ENCODE measurements around the gene BAX.
A peak's percentile ranks its signal among the peaks of the same experiment; 100 is the strongest.
"Not testable (repeated sequence)": the region's sequence is repeated elsewhere in the genome, so short reads cannot be mapped to it uniquely, and the experiment has no call there.

Gene BAX

DNA sequence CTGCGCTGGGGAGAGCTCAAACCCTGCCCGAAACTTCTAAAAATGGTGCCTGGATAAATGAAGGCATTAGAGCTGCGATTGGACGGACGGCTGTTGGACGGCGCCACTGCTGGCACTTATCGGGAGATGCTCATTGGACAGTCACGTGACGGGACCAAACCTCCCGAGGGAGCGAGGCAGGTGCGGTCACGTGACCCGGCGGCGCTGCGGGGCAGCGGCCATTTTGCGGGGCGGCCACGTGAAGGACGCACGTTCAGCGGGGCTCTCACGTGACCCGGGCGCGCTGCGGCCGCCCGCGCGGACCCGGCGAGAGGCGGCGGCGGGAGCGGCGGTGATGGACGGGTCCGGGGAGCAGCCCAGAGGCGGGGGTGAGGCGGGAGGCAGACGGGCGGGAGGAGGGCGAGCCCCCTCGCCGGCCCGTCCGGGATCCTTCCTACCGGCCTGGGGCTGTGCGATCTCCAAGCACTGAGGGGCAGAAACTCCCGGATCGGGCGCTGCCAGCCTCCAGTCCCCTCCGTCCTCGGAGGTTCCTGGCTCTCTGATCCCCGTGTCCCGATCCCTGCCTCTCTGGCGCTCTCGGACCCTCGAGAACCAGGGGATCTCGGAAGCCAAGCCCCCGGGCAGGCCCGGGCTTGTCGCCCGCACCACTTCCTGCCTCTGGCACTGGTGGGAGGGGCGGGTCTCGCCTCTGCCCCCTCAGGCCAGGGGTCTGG is at the start of gene BAX:
Gene BAX, plus strand, starts transcription at position 281 of the 713 bp plus-strand sequence. Its CDS starts 54 bp downstream, at position 335.
- DNase-seq (ENCODE audit: low spot score): peak; percentile 88

DNA sequence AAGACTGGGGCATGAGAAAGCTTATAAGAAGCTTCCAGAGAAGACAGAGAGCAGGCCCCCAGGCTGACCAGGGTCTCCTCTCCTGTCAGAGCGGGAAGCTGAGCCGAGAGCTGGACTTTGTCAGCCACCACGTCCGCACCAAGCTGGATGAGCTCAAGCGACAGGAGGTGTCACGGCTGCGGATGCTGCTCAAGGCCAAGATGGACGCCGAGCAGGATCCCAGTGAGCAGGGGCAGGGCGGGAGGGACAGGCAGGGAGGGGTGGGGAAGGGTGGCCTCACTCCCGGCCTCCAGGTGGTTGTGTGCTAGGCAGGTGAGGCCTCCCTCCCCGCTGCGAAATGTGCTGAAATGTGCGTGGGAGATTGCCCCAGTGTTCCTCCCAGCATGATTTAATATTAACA is 49.0 kb upstream of the BAX start:
- DNase-seq (ENCODE audit: low spot score): no peak

DNA sequence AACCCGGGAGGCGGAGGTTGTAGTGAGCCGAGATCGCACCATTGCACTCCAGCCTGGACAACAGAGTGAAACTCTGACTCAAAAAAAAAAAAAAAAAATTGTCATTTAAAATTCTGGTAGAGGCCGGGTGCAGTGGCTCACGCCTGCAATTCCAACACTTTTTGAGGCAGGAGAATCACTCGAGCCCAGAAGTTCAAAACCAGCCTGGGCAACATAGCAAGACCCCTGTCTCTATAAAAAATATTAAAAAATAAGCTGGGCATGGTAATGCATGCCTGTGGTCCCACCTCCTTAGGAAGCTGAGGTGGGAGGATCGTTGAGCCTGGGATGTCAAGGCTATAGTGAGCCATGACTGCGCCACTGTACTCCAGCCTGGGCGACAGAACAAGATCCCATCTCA is 48.4 kb upstream of the BAX start:
- no peak for DNase-seq (ENCODE audit: low spot score)

DNA sequence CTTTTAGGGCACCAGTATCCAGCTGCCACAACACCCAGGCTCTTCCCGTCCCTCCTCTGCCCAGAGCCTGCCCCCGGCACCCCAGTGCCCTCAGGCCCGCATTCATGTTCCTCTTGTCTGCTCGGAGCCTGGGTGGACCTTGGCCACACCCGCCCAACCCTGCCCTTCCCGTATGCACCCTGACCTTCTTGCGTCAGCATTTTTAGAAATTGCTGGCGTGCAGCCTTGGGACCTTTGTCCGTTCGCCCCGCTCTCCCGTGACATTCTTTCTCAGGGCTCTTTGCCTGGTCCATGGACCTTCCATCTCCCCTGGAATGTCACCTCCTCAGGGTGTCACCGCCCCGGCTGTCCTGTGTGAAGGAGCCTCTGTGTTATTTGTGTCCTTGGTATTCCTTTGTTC is 47.0 kb upstream of the BAX start:
- no peak for DNase-seq (ENCODE audit: low spot score)

DNA sequence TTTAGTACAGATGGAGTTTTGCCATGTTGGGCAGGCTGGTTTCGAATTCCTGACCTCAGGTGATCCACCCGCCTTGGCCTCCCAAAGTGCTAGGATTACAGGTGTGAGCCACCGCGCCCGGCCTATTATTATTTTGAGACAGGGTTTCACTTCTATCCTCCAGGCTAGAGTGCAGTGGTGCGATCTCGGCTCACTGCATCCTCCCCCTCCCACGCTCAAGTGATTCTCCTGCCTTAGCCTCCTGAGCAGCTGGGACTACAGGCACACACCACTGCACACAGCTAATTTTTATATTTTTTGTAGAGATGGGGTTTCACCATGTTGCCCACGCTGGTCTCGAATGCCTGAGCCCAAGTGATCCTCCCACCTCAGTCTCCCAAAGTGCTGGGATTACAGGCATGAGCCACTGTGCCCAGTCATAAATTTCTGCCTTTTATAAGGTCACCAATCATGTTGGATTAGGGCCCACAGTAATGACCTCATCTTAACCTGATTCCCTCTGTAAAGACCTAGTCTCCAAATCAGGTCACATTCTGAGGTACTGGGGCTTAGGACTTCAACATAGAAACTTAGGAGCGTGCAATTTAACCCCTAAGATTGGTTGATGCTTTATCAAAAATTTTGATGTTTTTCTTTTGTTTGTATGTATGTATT is 45.1 kb upstream of the BAX start:
- DNase-seq (ENCODE audit: low spot score): not testable (repeated sequence)

DNA sequence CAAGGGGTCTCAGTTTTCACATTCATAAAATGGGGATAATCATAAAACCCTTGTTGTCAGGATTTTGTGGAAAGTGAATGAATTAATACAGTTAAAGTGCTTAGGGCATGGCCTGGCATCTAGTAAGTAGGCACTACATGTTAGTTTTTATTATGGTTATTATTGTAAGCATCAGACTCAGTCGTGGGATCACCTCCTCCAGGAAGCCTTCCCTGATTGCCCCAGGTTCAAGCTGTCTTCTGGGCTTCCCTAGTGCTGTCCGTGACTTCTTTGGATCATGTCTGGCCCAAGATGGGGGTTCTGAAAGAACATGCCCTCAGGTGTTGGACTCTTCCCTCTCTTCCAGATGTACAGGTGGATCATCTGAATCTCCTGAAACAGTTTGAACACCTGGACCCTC is 43.9 kb upstream of the BAX start:
- no peak for DNase-seq (ENCODE audit: low spot score)

DNA sequence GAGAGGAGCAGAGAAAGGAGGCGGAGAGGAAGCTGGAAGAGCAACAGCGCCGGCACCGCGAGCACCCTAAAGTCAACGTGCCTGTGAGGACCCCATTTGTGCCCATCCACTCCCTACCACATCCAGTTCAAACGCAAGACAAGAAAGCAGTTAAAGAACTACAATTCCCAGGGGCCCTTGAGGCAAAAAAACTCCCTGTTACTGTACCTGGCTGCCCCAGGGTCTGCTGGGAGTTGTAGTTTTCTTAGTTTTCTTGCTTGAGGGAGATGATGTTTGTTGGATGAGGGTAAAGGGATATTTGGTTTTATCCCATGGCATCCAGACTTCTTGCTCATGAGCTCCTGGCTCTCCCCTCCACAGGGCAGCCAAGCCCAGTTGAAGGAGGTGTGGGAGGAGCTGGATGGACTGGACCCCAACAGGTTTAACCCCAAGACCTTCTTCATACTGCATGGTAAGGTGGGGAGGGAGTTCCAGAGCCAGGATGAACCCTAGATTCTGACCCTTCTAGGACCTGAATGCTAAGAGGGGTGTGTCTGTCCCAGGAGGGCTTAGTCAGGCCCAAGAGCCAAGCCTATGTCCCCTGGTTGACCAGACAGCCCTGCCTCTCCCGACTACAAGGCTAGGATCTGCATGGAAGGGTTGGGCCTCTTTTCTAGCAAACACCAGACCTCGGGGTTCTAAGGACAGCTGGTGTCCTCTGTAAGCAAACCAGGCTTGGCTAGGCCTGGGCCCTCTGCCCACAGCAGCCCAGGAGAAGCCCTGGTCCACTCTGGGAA is 41.4 kb upstream of the BAX start:
- no peak for DNase-seq (ENCODE audit: low spot score)

DNA sequence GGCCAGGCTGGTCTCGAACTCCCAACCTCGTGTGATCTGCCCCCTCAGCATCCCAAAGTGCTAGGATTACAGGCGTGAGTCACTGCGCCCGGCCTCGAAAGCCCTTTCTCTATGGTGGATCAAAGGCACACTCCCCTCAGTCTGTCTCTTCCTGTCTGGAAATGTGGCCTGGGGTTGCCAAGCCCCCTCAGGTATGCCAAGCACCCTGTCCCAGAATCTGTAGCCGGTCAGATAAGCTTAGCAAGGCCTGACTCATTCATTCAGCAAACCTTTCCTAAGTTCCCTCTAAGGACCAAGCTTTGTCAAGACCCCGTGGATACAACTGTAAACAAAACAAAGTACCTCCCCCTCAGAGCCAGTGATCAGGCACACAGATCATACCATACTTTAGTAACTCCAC is 40.5 kb upstream of the BAX start:
- DNase-seq (ENCODE audit: low spot score): no peak

DNA sequence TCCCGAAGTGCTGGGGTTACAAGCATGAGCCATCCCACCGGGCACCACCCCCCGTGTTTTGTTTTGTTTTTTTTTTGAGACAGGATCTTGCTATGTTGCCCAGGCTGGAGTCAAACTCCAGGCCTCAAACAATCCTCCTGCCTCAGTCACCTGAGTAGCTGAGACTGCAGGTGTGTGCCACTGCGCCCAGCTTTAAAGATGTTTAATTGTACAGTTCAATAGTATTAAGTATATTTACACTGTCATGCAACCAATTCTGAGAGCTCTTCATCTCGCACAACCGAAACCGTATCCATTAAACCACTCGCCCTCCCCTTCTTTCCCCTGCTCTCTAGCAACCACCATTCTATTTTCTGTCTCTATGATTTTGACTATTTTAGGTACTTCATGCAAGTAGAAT is 38.9 kb upstream of the BAX start:
- DNase-seq (ENCODE audit: low spot score): no peak

DNA sequence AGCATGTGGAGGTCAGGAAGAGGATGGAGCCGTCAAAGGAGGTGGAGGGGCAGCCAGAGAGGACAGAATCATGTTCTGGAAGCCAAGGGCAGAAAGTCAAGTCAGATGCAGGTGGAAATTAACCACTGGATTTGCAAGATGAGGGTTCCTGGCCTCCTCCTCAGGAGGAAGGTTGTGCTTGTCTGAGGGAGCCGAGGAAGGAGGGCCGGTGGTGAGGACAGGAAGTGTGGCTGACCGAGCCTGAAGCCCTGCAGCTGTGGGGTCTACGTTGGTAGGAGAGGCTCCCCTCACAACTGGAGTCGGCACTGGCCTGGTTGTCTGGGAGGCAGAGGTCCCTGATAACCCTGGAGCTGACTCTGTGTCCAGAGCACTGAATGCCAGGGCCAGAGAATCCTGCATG is 36.6 kb upstream of the BAX start:
- DNase-seq (ENCODE audit: low spot score): no peak

DNA sequence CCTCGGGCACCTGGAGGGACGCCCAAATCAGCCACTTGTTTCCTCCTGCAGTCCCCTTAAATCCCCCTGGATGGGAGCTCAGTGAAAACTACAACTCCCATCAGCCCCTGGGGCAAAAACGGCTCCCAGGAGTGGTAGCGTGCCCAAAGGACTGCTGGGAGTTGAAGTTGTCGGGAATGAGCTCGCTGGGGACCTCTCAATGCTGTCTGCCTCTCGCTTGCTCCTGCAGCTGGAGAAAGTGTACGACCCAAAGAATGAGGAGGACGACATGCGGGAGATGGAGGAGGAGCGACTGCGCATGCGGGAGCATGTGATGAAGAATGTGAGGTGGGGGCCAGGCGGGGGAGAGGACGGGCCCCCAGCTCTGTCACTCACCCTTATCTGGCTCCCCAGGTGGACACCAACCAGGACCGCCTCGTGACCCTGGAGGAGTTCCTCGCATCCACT is 35.9 kb upstream of the BAX start:
- DNase-seq (ENCODE audit: low spot score): no peak

DNA sequence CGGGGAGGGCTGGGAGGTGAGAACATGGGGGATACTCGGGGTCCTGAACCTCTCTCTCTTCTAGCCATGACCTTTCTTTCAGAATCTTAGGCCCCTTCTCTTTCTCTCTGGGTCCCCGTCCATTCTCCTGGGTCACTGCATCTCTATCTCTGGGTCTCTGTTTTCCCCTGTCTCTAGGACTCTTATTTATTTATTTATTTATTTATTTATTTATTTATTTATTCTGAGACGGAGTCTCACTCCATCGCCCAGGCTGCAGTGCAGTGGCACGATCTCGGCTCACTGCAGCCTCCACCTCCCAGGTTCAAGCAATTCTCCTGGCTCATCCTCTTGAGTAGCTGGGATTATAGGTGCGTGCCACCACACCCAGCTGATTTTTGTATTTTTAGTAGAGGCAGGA is 35.4 kb upstream of the BAX start:
- DNase-seq (ENCODE audit: low spot score): not testable (repeated sequence)

DNA sequence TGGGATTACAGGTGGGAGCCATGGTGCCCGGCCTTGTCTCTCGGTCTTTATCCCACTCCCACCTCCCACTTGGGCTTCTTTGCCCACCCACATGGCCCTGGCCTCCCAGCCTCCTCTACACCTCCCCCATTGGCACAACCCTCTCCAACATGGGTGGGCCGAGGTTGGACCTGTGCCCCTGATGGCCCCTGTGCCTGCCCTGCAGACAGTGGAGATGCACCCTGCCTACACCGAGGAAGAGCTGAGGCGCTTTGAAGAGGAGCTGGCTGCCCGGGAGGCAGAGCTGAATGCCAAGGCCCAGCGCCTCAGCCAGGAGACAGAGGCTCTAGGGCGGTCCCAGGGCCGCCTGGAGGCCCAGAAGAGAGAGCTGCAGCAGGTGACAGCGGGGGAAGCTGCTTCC is 33.7 kb upstream of the BAX start:
- no peak for DNase-seq (ENCODE audit: low spot score)

DNA sequence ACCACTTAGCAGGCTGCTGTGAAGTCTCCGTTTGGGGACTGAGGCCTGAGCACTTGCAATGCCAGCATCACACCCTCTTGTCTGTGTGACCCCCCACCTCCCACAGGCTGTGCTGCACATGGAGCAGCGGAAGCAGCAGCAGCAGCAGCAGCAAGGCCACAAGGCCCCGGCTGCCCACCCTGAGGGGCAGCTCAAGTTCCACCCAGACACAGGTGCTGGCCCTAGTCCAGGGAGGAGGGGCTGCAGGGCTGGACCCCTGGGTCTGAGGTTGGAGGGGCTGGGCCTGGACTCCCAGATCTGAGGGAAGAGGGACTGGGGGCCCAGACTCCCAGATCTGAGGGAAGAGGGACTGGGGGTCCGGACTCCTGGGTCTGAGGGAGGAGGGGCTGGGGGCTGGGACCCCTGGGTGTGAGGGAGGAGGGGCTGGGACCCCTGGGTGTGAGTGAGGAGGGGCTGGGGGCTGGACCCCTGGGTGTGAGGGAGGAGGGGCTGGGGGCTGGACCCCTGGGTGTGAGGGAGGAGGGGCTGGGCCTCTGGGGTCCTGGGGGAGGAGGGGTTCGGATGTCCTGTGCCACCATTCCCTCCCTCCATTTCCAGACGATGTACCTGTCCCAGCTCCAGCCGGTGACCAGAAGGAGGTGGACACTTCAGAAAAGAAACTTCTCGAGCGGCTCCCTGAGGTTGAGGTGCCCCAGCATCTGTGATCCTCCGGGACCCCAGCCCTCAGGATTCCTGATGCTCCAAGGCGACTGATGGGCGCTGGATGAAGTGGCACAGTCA is 32.8 kb upstream of the BAX start:
- no peak for DNase-seq (ENCODE audit: low spot score)

DNA sequence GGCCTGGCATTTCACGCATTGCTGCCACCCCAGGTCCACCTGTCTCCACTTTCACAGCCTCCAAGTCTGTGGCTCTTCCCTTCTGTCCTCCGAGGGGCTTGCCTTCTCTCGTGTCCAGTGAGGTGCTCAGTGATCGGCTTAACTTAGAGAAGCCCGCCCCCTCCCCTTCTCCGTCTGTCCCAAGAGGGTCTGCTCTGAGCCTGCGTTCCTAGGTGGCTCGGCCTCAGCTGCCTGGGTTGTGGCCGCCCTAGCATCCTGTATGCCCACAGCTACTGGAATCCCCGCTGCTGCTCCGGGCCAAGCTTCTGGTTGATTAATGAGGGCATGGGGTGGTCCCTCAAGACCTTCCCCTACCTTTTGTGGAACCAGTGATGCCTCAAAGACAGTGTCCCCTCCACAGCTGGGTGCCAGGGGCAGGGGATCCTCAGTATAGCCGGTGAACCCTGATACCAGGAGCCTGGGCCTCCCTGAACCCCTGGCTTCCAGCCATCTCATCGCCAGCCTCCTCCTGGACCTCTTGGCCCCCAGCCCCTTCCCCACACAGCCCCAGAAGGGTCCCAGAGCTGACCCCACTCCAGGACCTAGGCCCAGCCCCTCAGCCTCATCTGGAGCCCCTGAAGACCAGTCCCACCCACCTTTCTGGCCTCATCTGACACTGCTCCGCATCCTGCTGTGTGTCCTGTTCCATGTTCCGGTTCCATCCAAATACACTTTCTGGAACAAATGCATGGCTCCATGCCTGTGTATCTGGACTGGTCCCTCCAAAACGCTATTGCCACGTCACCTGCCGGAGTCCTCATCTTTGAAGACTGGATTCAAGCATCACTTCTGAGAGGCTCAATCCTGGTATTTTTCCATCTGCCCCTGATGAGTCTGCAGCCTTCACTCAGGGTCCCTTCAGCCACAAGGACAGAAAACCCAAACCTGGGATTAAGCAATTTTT is 31.9 kb upstream of the BAX start:
- DNase-seq (ENCODE audit: low spot score): no peak

DNA sequence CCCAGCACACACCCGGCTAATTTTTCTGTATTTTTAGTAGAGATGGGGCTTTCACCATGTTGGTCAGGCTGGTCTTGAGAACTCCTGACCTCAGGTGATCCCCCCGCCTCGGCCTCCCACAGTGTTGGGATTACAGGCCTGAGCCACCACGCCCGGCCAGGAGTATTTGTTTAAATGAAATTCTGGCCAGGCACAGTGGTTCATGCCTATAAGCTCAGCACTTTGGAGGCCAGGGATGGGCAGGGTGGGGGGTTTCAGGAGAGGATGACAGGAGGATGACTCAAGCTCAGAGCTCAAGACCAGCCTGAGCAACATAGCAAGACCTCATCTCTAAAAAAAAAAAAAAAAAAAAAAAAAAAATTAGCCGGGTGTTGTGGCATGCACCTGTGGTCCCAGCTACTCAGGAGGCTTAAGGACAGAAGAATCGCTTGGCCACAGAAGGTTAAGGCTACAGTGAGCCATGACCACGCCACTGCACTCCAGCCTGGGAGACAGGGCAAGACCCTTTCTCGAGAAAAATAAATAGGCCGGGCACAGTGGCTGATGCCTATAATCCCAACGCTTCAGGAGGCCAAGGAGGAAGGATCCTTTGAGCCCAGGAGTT is 29.3 kb upstream of the BAX start:
- DNase-seq (ENCODE audit: low spot score): no peak

DNA sequence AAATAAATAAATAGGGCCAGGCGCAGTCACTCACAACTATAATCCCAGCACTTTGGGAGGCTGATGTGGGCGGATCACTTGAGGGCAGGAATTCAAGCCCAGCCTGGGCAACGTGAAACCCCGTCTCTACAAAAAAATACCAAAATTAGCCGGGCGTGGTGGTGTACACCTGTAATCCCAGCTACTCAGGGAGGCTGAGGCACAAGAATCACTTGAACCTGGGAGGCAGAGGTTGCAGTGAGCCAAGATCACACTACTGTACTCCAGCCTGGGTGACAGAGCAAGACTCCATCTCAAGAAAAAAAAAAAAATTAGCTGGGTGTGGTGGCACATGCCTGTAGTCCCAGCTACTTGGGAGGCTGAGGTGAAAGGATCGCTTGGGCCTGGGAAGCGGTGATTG is 28.8 kb upstream of the BAX start:
- DNase-seq (ENCODE audit: low spot score): not testable (repeated sequence)

DNA sequence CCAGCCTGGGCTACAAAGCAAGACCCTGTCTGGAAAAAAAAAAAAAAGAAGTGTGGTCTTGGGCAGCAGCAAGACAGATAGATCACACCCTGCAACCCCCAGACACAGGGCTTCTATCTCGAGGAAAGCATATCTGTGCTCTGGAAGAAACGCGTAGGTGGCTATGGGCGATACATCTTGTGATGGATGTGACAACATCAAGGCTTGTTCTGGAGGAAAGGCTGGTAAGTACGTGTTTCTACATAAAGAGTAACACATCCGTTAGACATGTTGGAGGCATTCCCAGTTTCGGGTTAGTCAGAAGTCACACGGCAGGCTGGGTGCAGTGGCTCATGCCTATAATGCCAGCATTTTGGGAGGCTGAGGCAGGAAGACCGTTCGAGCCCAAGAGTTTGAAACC is 27.8 kb upstream of the BAX start:
- peak; percentile 12 for DNase-seq (ENCODE audit: low spot score)

DNA sequence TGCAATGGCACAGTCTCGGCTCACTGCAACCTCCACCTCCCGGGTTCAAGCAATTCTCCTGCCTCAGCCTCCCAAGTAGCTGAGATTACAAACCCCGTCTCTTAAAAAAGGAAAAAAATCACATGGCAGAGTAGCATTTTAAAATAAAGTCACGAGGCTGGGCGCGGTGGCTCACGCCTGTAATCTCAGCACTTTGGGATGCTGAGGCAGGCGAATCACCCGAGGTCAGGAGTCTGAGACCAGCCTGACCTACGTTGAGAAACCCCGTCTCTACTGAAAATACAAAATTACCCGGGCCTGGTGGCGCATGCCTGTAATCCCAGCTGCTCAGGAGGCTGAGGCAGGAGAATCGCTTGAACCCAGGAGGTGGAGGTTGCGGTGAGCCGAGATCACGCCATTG is 27.0 kb upstream of the BAX start:
- not testable (repeated sequence) for DNase-seq (ENCODE audit: low spot score)

DNA sequence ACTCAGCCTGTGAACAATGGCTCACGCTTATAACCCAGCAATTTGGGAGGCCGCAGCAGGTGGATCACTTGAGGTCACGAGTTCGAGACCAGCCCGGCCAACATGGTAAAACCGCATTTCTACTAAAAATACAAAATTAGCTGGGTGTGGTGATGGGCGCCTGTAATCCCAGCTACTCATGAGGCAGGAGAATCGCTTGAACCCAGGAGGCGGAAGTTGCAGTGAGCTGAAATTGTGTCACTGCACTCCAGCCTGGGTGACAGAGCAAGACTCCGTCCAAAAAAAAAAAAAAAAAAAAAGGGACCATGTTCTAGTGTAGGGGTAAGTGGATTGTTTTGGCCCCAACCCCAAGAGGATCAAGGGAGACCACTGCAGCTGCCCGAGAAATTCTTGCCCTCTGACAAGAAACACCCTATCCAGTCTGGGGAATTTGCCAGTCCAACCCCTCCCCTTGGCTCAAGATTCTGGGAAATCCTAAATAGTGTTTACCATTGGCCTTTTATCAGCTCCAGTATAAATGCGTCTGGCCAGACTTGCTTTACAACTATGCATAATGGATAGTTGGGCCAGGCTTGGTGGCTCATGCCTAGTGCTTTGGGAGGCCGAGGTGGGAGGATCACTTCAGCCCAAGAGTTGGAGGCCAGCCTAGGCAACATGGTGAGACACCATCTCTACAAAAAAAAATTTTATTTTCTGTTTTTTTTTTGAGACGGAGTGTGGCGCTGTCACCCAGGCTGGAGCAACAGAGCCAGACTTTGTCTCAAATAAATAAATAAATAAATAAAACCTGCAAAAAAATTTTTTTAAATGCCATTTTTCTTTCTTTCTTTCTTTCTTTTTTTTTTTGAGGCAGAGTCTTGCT is 26.3 kb upstream of the BAX start:
- DNase-seq (ENCODE audit: low spot score): no peak
